Endometrium (tissue), 2 donors: ENCODE results near the gene SPATA31C2.
"Not testable (repeated sequence)": the region's sequence is repeated elsewhere in the genome, so short reads cannot be mapped to it uniquely, and the experiment has no call there.

Source experiments
- FAIRE-seq: peaks from 2 replicates; lab custom pipeline; 2012; peaks lifted over from hg19 to GRCh38; lab: Jason Lieb, UNC
- donor health status: control.
- donor health status: control.

The SPATA31C2 gene

DNA sequence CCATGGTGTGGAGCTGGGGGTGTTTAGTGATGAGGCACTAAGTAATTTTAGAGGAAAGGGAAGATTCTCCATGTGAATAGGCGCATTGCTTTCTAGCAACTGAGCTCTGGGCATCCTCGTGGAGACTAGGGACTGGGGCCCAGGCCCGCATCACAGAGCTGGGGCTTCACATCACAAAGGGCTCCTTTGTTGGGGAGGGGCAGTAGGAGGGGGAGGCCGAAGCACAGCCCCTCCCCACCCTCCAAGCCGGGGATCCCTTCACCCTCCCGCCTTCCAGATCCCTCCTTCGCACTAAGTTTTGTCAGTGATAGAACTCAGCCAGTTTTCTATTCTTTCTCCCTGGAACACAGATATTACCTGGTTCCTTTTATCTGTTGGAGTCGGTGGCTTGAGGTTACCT lies at the start of gene SPATA31C2:
Gene SPATA31C2, minus strand, starts transcription at position 101 of the 400 bp plus-strand sequence. Its CDS starts 29 bp downstream, at position 72.
- not testable (repeated sequence) for FAIRE-seq

DNA sequence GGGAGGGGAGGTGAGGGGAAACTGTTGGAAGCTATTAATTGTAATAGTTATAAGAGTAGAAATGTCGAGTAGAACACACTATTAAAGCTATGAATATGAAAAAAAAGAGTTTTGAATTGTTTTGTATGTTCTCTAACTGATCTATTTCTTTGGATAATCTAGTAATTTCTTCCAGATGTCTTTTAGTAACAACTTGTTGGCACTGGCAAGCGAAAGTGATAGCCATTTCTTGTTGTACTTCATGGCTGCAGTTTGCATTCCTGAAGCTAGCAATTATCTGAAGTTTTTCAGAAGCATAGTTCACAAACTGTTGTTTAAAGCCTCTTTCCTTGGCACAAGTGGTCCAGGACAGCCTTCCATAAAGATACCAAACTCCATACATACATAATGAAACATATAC lies 49.4 kb upstream of the SPATA31C2 start:
- no peak for FAIRE-seq

- FAIRE-seq: no peak
Measured at GRCh38 chr9:88186495-88187110, 48.3 kb upstream of the SPATA31C2 start.

DNA sequence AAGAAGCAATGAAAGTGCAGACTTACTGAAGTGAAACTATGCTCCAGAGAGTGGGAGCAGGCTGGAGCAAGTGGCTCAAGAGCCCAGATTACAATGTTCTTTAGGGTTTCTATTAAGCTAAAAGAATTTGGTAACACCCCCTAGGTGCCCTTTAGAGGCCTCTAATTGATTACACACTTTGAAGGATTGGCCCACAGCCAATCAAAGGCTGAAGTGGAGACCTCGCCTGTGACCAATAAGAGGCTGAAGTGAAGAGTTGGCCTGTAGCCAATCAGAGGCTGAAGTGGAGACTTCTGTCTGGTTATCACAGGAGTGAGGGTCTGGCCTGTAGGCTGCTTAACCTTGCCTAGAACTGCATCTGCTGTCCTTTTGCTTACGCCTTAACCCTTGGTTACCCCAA lies 46.7 kb upstream of the SPATA31C2 start:
- FAIRE-seq: no peak

GRCh38 chr9:88183798-88184495 lies 45.7 kb upstream of the SPATA31C2 start:
- no peak for FAIRE-seq

DNA sequence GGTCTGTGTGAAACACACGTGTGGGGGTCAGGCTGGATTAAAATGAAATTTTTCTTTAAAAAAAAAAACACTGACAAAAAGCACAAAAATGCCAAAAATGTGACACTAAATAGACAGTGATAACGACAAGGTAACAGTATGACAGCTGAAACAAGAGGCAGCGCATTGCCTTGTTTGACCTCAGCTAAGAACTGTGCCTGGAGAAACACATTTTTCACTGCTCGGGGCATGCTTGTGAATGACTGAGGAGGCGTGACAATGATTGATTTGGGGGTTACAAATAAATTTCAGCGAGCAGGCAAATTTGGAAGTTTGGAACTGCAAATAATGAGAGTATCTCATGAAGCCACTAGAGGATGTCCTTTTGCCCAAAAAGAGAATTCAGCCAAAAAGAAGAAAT lies 44.2 kb upstream of the SPATA31C2 start:
- FAIRE-seq: no peak

DNA sequence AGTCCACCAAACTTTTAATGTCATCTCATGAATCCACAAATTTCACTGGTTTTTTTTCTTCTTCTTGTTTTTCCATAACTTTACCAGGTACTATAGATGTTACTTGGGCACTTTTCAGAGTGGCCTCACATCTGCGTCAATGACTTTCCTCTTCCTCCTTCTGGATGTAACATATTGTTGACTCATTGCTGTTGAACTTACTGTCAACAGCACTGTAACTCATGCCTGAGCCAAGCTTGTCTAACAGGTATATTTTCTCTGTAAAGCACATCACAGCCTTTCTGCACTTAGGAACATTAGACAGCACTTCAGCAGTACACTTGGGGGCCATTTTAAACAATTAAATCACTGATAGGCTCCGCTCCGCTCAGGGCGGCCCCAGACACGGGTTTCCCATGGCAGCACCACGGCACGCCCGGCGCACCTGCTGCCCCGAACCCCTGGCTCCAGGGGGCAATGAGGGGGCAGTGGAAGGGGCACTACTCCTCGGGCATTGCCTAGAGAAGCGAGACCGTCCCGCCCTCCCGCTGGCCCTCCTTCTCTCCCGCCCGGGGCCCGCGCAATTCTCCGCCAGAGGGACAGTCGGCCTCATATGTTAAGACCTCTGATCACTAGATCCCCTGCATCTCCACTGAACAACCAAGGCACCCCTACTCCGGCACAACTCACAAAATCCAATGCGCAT lies 41.9 kb upstream of the SPATA31C2 start:
- no peak for FAIRE-seq

GRCh38 chr9:88179062-88179521 lies 40.8 kb upstream of the SPATA31C2 start:
- no peak for FAIRE-seq

- no peak for FAIRE-seq
Measured at GRCh38 chr9:88178641-88179040, 40.4 kb upstream of the SPATA31C2 start.

GRCh38 chr9:88177371-88177770 lies 39.1 kb upstream of the SPATA31C2 start:
- no peak for FAIRE-seq

DNA sequence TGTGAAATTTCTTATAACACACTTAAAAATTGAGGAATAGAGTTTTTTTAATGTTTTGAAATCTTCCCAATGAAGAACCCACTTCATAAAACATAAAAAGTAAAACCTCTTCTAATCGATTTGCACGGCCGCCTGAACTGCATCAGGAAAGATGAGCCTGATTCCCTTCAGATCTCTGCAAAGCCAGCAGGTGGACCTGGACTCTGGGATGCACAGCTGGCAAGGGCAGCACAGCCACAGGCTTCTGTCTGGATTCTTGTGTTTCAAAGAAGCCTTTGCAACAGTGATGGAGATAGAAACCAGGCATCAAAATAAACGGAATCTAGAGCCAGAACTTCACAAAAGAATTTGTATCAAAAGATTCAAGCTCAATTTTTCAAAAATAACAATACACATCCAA lies 36.0 kb upstream of the SPATA31C2 start:
- no peak for FAIRE-seq

DNA sequence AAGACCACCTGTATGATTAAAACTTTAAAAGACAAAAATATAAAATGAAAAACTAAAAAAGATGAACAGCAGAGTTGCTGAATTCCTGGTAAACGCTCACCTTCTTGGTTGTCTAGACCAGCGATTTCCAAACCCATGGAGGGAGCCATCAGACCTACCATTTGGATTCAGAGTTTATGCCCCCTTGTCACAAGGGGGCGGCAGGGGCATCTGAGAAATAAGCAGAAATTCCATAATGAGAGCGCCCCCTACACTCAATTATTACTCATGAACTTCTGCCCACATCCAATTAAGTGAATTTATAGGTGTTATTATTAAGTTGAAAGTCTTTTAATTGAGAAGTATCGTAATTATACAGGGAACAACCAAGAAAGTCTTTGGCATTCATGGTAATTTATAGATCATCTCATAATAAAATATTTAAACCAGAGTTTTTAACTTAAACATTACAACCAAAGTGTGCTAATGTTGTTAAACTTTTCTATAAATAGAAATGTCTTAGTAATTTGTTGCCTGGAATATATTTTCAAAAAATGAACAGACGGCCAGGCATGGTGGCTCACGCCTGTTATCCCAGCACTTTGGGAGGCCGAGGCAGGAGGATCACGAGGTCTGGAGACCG lies 35.2 kb upstream of the SPATA31C2 start:
- no peak for FAIRE-seq

GRCh38 chr9:88169700-88170099 lies 31.4 kb upstream of the SPATA31C2 start:
- no peak for FAIRE-seq

DNA sequence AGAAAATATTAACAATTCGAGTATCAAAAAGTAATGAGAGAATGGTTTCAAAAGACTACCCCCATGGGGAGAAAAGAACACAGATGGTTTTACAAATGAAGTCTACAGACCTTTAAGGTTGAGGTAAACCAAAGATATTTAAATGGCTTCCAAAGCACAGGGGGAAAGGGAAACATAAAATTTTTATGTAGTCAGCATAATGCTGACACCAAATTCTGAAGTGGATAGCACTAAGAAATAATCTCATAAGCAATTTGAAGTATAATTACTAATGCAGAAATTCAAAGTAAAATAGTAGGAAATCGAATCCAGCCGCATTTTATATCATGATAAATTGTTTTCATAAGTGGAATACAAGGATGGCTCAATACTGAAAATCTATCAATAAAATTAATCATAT lies 30.3 kb upstream of the SPATA31C2 start:
- no peak for FAIRE-seq

- no peak for FAIRE-seq
Measured at GRCh38 chr9:88166660-88167059, 28.4 kb upstream of the SPATA31C2 start.

GRCh38 chr9:88164850-88165249 lies 26.6 kb upstream of the SPATA31C2 start:
- FAIRE-seq: no peak

DNA sequence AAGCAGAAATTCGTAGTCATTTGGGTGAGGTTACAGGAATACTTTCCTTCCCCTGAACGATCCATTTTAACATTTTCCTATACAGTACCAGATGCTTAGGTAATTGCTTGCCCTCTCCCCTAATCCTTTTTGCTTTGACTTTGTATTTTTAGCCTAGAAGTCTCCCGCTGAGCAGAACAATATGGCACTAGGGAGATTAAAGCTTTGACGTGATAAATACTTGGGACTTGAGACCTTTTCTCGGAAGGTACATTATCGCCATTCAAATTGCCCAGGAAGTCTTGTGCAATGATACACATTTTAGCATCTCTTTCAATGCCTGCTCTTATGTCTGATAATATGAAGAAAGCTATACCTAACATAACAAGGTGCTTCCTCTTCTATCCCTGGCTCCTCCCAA lies 22.9 kb upstream of the SPATA31C2 start:
- no peak for FAIRE-seq

GRCh38 chr9:88143957-88144625 lies 5.8 kb upstream of the SPATA31C2 start:
- FAIRE-seq: peak; percentile 84

DNA sequence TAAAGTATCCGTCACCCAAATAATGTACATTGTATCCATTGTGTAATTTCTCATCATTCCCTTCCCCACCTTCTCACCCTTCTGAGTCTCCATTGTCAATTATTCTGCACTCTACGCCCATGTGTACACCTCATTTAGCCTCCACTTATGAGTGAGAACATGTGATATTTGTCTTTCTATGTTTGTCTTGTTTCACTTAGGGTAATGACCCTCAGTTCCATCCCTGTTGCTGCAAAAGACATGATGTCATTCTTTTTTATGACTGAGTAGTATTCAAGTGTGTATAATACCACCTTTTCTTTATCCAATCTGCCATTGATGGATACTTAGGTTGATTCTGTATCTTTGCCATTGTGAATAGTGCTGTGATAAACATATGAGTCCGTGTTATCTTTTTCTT lies 4.9 kb upstream of the SPATA31C2 start:
- FAIRE-seq: no peak

DNA sequence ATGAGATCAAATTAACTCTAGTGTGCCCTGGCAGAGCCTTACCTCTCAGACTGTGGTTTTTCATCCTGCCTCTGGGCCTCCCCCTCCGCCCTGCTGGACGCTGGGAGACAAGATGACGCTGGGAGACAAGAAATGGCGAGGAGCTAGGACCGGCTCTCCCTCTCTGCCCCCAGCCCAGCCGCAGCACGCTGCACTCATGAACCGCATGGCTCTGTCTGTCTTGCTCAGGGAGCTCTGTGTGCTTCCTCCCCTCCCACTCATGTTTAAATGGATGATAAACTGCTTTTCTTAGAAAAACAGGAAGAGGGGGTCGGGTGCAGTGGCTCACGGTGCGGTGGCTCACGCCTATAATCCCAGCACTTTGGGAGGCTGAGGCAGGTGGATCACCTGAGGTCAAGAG lies 4.7 kb downstream of the SPATA31C2 start:
- FAIRE-seq: not testable (repeated sequence)

DNA sequence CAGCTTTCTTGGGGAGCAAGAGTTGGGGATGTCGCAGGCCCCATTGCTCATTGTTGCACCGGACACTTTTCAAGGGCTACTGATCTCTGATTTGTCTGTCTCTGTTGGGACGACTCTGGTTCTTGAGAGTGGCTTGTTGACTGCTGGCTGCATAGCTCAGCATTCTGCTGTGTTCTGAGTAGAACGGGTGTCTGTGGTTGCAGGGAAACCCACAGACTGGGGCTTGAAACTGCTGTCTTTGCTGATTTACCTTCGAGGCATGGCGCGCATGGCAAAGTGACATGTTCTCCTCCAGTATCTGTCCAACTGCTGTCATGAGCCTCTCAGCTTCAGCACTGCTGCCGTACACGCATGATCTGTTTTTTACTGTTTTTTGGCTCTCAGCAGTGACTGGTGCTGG lies 8.7 kb downstream of the SPATA31C2 start:
- not testable (repeated sequence) for FAIRE-seq

DNA sequence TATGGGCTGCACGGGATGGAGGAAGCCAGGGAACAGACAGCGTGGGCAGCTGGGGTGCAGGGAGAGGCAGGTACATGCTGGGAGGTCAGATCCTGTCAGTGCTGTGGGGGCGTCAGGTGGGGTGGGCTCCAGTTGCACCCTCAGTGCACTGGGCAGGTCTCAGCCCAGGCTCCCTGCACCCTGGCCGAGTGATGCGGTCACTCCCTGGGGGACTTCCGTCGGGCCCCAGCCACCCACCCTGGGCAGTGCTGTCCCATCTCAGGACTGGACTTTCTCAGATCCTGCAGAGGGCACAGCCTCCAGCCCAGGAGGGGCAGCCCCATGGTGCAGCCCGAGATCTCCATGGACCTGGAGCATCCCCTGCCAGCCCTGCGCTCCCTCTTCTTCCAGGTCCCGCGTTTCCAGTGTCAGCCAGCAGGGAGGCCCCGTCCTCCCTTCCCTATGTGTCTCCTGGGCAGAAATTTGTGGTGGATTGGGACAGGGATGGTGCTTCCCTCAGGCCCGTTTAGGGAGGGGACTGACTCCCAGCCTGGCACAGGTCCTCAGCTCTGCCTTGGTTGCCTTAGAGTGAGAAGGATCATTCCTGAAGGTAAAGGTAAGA lies 10.5 kb downstream of the SPATA31C2 start:
- FAIRE-seq: not testable (repeated sequence)
